Upper lobe of left lung (tissue), 6 donors: ENCODE results near the gene APMAP. TPM values are rescaled to one million over a fixed set of nuclear protein-coding genes. Genes with fewer than 3 reads are reported as not detected.
A peak's percentile ranks its signal among the peaks of the same experiment; 100 is the strongest.

Source experiments
- ATAC-seq, 2 donors: fragments of 200-7000 bp; cut with Tn5 transposase; one replicate each; pipeline ENCODE4 v1.9.1; 2022; ENCODE audit warnings: mild to moderate bottlenecking in 2 of 2, moderate library complexity in 2 of 2; ENCODE audit not compliant: low FRiP score in 2 of 2
- DNase-seq, 2 donors: peaks; one replicate each; pipeline ENCODE4 v3.0.0-alpha.2; 2019 to 2020
- H3K27ac ChIP-seq, 4 donors: fragments of 200-600 bp; sonication (generic); one replicate each; pipeline ENCODE4 v1.5.1; 2016 to 2019
- H3K27me3 ChIP-seq, 4 donors: fragments of 200-600 bp; sonication (generic); one replicate each; pipeline ENCODE4 v1.5.1; 2017 to 2019
- H3K36me3 ChIP-seq, 4 donors: fragments of 200-600 bp; sonication (generic); one replicate each; pipeline ENCODE4 v1.5.1; 2016 to 2019
- H3K4me1 ChIP-seq, 4 donors: fragments of 200-600 bp; sonication (generic); one replicate each; pipeline ENCODE4 v1.5.1; 2018 to 2019
- H3K4me3 ChIP-seq, 4 donors: fragments of 200-600 bp; sonication (generic); one replicate each; pipeline ENCODE4 v1.5.1; 2017 to 2019; ENCODE audit warnings: mild to moderate bottlenecking in 2 of 4, moderate library complexity in 1 of 4
- H3K9me3 ChIP-seq, 4 donors: fragments of 200-600 bp; sonication (generic); one replicate each; pipeline ENCODE4 v1.5.1; 2018 to 2019
- CTCF ChIP-seq, 6 experiments: fragments of 450-650 bp in 4 of 6; fragments of 200-600 bp in 2 of 6; sonication (generic) in 2 of 6; IDR thresholded peaks; one replicate each; pipeline ENCODE4 v1.5.1; 2016 to 2019; ENCODE audit warnings: antibody characterized with exemption in 6 of 6
- EP300 ChIP-seq, 4 donors: sonication (generic); formaldehyde crosslinking; IDR thresholded peaks; one replicate each; pipeline ENCODE4 v1.5.1; 2017; ENCODE audit warnings: antibody characterized with exemption in 4 of 4, control low read depth in 2 of 4
- POLR2A ChIP-seq, 4 donors: fragments of 450-650 bp; IDR thresholded peaks; one replicate each; pipeline ENCODE4 v1.5.1; 2016 to 2017; ENCODE audit warnings: antibody characterized with exemption in 4 of 4, mild to moderate bottlenecking in 2 of 4
- POLR2AphosphoS5 ChIP-seq, 2 donors: sonication (generic); formaldehyde crosslinking; IDR thresholded peaks; one replicate each; pipeline ENCODE4 v1.5.1; 2017; ENCODE audit warnings: antibody characterized with exemption in 2 of 2
- WGBS, 2 donors: methylation state at CpG; one replicate each; pipeline ENCODE4 v1.1.5; 2017 to 2018; 5-methylcytosine and 5-hydroxymethylcytosine counted together
- total RNA-seq, 6 donors: library from RNA; depleted of rRNA in 4 of 6; stranded (reverse); fragments of >200 nt in 4 of 6; gene quantifications; one replicate each; pipeline versions ENCODE4 v1.1.0 to v1.2.1, GENCODE V29; 2016 to 2021
- donor health status: DM: no; HTN: no; CAD: no; lungs with moderate emphysema.
- donor health status: DM: no; HTN: yes; CAD: no; lungs with severe emphysema.

APMAP gene
- total RNA-seq, 6 donors from 2014 or later = 31.4 to 80.1 (median 55.5) TPM

GRCh38 chr20:24972341-24972740 is 20.2 kb downstream of the APMAP start:
- Histone ChIP-seq H3K9me3 (no peaks in the 10 kb centered on the region), H3K4me3 (no peak overlapping the region), H3K4me1 (no peaks in the 10 kb centered on the region), H3K27ac (no peak overlapping the region), H3K27me3 (no peaks in the 10 kb centered on the region), H3K36me3 (peaks cover 6 to 75% (median 62%) of the 10 kb centered on the region in 4 donors)
- WGBS, 2 donors = 82 to 100% methylated on average over 1 to 2 of the region's 2 CpGs
- ATAC-seq (no peak), DNase-seq (peak in 1 of 2 donors; percentile 7)
- no peak for TF ChIP-seq CTCF (IDR thresholded peaks at IDR 0.05)
- no peak for TF ChIP-seq EP300 (IDR thresholded peaks at IDR 0.05)
- TF ChIP-seq POLR2A (IDR thresholded peaks at IDR 0.05) = no peak
- no peak for TF ChIP-seq POLR2AphosphoS5 (IDR thresholded peaks at IDR 0.05)

GRCh38 chr20:24971376-24972101 is 21.0 kb downstream of the APMAP start:
- Histone ChIP-seq H3K9me3 (no peaks in the 10 kb centered on the region), H3K4me3 (no peak overlapping the region), H3K4me1 (no peaks in the 10 kb centered on the region), H3K27ac (no peak overlapping the region), H3K36me3 (peaks cover 6 to 75% (median 63%) of the 10 kb centered on the region in 4 donors), H3K27me3 (no peaks in the 10 kb centered on the region)
- WGBS, 2 donors = 81 to 89% methylated on average over 6 of the region's 6 CpGs
- DNase-seq = peak in 1 of 2 donors; percentile 3
- no peak for TF ChIP-seq POLR2AphosphoS5 (IDR thresholded peaks at IDR 0.05)
- no peak for TF ChIP-seq POLR2A (IDR thresholded peaks at IDR 0.05)
- no peak for TF ChIP-seq CTCF (IDR thresholded peaks at IDR 0.05)
- TF ChIP-seq EP300 (IDR thresholded peaks at IDR 0.05) = no peak
- ATAC-seq = no peak

GRCh38 chr20:24970754-24971153 is 21.8 kb downstream of the APMAP start:
- TF ChIP-seq POLR2AphosphoS5 (IDR thresholded peaks at IDR 0.05) = no peak
- TF ChIP-seq POLR2A (IDR thresholded peaks at IDR 0.05) = no peak
- no peak for TF ChIP-seq EP300 (IDR thresholded peaks at IDR 0.05)
- no peak for TF ChIP-seq CTCF (IDR thresholded peaks at IDR 0.05)
- Histone ChIP-seq H3K9me3 (no peaks in the 10 kb centered on the region), H3K27me3 (no peaks in the 10 kb centered on the region), H3K4me3 (no peak overlapping the region), H3K36me3 (peaks cover 6 to 80% (median 64%) of the 10 kb centered on the region in 4 donors), H3K4me1 (no peaks in the 10 kb centered on the region), H3K27ac (no peak overlapping the region)
- peak in 1 of 2 donors; percentile 50 for ATAC-seq
- WGBS, 2 donors = 87 to 89% methylated on average over 8 of the region's 8 CpGs
- peak in 1 of 2 donors; percentile 21 for DNase-seq

- peaks cover 9 to 87% (median 70%) of the 10 kb centered on the region in 4 donors for H3K36me3 ChIP-seq
- no peaks in the 10 kb centered on the region for H3K4me1 ChIP-seq
- no peak for ATAC-seq
- H3K27me3 ChIP-seq = no peaks in the 10 kb centered on the region
- DNase-seq = no peak
- H3K4me3 ChIP-seq = no peak overlapping the region
- H3K9me3 ChIP-seq = no peaks in the 10 kb centered on the region
- no peak overlapping the region for H3K27ac ChIP-seq
- WGBS, 2 donors = 87 to 93% methylated on average over 5 of the region's 5 CpGs
- no peak for TF ChIP-seq POLR2A (IDR thresholded peaks at IDR 0.05)
- TF ChIP-seq EP300 (IDR thresholded peaks at IDR 0.05) = no peak
- no peak for TF ChIP-seq POLR2AphosphoS5 (IDR thresholded peaks at IDR 0.05)
- no peak for TF ChIP-seq CTCF (IDR thresholded peaks at IDR 0.05)
Measured at GRCh38 chr20:24970030-24970553, 22.5 kb downstream of the APMAP start.
